GM21367 (cell line): ENCODE data around the gene SEMA5A.

Experiments used
- ATAC-seq: cut with Tn5 transposase; IDR thresholded peaks from one replicate; pipeline ENCODE4 v1.9.1; 2021; ENCODE audit not compliant: unreplicated experiment

The SEMA5A gene

DNA sequence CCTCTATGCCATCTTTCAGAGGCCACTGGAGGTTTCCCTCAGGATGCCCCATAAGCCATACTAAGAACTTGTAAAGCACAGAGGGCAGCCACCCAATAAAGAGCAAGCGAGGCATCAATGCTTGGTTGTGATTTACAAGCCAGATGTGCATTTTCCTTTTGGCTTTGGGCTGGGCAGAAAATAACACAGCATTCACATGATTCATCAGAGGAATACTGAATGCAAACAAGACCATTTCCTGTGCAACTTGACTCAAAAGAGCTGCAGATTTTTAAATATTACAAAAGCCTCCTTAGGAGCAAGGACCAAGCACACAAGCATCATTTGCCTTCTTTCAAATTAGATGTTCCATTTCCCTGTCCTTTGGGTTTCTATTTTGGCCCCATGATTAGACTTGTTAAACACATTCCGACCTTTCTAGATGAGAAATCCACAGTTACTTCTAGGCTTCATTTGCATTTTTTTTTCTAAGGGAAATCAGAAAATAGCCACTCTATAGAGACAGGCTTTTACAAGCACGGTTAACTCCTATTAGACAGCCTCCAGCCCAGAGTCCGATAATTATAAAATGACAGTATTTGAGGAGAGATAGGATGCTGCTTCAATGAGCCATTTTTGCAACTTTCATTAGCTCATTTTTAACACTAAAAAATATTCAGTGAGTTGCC is 207.8 kb downstream of the SEMA5A start:
- no peak for ATAC-seq

DNA sequence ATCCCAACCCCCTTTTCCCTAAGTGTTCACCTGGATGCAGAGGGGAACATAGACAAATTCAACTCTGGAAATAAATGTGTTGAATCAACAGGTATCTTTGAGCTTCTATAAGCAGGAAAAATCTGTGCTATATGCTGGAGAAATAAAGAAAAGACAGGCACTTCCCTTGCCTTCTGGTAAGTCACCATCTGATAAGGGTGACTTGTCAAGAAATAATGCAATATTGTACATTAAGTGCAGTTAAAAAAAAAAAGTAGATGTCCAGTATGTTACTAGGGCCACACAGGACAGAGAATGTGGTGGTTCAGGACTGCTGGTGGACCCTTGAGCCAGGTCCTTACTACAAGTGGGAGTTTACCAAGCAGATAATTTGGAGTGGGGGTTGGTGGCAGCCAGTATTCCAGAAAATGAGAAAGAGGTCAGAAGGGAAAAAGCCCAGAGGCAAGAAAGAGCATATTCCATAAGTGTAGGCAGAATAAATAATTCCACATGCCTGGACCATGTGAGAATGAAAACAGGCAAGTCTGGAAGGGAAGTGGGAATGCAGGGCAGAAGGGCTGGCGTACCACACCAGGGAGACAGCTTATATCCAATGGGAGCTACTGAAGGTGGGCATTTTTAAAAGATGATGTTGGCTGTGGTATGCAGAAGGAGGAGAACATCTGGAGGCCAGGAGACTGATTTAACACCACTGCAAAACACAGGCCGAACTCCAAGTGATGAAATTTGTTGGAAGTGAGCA is 209.9 kb downstream of the SEMA5A start:
- no peak for ATAC-seq

DNA sequence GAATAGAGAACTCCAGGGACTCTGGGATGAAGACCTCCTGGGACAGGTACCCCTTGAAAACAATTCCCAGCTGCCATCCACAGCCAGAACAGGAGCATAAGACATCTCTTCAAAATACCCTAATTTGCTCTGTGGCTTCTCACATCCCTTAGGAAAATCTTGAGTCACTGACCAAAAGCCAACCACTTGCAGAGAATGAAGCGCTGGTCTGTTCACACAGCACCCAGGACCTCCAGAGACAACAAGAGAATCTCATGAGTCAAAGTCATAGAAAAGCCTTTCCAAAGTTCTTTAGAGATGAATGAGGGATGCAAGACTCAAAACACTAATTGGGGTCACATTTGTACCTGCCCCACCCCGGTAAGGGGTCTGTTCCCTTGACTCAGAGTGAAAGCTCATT is 210.6 kb downstream of the SEMA5A start:
- ATAC-seq = no peak

DNA sequence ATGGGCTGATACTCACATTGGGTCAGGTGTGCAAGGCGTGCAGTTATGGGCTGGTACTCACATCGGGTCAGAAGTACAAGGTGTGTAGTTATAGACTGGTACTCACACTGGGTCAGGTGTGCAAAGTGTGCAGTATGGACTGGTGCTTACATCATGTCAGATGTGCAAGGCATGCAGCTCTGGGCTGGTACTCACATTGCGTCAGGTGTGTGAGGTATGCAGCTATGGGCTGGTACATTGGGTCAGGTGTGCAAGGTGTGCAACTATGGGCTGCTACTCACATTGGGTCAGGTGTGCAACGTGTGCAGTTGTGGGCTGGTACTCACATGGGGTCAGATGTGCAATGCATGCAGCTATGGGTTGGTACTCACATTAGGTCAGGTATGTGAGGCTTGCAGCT is 213.8 kb downstream of the SEMA5A start:
- ATAC-seq = no peak

DNA sequence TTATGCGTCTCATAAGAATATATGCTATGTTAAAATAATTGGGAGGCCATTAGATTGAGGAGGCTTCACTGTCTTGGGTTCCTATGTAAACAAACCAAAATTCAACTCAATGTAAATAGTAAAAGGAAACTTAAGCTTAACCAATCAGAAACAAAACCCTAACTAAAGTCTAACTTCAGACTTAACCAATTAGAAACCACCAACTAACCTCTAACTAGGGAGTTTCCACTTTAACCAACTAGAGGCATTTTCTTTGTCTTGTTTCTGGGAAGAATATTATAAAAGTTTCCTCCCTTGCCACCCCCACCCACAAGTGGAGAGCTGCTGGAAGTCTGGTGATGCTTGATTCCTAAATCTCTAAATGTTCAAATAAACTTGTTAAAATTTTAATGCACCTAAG is 214.5 kb downstream of the SEMA5A start:
- no peak for ATAC-seq

DNA sequence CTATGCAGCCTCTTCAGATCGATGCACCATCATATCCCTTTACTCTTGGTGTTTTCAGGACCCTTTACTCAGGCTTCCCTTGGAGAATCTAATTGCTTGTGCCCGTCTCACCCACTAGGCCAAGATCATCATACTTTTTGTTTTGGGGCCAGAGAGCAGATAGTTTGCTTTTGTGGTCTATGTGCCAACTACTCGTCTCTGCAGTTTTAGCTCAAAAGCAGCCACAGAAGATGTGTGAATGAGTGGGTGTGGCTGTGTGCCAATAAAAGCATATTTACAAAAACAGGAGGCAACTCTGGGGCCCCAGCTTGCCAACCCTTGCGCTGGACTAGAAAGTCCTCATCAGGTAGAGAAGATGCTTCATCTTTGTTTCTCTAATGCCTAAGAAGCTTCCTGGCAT is 216.8 kb downstream of the SEMA5A start:
- no peak for ATAC-seq

DNA sequence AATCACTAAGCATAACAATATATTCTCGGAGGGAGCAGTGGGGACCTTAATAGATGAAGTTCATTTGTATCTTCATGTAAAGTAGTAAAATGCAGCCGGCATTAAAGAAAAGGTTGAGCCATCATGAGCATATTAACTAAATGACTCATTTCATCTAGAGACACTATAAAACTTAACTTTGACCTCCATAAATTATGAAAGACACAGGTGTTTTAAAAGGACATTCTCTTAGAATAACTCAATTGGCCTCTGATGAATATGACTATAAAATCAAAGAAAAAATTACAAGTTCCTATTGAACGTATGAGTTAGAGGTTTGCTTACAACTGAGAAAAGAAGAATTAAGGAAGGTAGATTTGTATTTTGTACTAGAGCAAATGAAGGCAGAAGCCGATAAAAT is 220.3 kb downstream of the SEMA5A start:
- no peak for ATAC-seq

DNA sequence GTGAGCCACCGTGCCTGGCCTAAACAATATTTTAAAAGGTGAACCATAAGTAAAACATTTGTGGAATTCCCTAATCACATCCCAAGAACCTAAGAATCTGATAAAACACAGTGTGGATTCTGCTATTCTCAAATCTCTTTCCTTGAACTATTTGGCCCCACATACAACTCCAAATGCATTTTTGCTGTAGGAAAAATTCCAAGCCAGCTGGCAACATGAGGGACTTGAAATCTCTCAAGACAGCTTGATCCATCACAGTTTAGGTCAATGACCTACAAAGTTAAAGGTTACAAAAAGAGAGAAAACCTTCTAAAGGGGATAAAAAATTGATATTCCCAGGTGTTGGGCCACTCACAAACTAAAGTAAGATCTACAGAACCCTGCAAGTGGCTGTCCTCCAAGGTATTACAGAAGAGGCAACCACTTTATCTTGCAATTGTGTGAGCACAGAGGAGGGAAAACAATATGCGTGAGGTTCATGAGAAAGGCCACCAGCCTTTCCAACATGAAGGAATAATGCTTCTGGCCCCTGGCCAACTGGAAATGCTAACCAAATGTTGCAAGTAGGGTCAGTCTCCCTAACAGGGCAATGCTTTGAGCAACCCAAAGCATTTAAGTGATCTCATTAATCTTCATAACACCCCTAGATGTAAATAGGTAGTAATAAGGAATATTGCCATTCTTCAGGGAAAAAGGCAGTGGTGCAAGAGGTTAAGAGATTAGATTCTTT is 221.4 kb downstream of the SEMA5A start:
- no peak for ATAC-seq

DNA sequence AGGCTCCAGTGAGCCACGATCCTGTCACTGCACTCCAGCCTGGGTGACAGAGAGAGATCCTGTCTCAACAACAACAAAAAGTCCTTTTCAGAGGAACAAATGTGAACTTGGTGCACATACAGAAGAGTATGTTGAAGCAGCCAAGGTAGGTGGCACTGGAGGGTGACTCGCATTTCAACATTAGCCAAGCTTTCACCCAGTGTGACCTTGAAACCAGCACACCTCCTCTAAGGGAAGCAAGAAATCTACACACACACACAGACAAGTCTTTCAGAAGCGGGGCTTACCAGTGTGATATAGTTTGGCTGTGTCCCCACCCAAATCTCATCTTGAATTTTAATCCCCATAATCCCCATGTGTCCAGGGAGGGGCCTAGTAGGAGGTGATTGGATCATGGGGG is 225.2 kb downstream of the SEMA5A start:
- no peak for ATAC-seq

DNA sequence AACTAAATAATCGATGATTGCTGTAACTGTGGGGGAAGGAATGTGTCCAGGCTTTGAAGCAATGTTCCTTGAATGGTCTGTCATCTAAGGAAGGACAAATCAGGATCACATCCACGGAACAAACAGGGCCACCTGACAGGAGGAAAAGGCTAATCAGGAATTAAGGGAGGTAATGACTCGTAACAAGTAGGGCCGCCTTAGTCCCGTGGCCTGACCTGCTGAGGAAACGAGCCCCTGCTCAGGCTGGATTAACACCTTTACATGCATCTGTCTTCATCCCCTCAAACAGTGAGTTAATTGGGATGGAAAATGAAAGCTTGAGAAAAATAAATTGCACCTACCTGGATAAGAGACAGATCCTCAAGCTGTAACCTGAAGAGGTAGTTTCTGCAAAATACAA is 227.8 kb downstream of the SEMA5A start:
- ATAC-seq = no peak

DNA sequence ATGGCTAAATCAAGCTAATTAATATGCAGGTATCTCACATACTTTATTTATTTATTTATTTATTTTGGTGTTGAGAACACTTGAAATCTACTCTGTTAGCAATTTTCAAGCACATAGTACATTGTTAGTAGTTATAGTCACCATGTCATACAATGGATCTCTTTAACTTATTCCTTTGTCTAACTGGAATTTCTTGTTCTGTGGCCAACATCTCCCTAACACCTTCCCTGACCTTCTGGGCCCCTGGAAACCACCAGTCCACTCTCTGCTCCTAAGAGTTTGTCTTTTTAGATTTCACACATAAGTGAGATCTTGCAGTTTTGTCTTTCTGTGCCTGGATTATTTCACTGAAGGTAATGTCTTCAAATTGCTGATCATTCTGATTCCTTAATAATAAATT is 229.1 kb downstream of the SEMA5A start:
- no peak for ATAC-seq

DNA sequence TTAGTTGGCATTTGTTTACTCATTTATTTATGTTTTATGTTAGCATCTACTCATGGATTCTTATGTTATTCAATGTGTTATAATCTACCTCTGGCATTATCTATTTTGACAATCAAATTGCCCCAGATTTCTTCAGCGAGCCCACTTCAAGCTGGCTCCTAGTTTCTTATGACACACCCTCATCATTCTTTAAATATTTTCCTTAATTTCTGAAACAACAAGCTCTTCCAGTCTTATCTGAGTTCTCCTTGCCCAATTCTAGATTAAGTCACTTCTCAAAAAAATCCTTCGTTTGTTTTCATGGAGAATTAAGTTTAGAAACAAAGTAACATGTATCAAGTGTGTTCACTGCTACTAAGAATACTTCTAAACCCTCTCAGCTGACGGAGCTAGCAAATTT is 229.8 kb downstream of the SEMA5A start:
- no peak for ATAC-seq

DNA sequence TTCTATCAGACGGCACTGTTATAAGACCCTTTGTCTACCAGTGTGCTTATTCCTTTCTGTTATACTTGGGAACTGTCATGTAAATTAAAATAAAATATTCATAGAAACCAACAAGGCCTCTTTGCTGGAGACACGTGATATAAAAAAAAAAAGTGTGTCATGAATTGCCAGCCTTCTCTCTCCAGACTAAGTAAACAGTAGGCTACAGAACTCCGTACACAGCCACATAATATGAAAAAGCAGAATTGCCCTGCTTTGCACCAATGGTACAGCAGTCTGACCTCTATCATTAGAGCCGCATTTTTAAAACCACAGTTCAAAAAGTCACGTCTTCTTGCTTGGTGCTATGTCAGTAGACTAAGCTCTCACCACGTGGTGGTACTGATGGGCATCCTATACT is 231.3 kb downstream of the SEMA5A start:
- no peak for ATAC-seq

DNA sequence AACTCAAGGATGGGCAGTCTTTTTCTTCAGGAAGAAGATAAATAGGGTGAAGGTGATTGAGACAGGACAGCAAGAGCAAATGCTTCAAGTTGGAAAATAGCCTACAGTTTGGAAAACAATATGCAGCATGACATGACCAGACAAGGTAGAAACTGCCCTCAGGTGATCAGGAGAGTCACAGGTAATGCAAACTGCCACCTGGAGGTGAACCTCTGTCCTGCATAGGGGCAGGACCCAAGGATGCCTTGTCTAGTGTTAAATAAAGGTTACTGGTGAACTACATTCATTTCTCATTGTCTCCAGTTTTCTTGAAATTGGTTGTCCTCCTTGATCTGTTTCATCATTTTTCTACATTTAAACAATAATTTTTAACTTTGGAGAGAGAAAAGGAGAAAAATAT is 232.1 kb downstream of the SEMA5A start:
- ATAC-seq = no peak

DNA sequence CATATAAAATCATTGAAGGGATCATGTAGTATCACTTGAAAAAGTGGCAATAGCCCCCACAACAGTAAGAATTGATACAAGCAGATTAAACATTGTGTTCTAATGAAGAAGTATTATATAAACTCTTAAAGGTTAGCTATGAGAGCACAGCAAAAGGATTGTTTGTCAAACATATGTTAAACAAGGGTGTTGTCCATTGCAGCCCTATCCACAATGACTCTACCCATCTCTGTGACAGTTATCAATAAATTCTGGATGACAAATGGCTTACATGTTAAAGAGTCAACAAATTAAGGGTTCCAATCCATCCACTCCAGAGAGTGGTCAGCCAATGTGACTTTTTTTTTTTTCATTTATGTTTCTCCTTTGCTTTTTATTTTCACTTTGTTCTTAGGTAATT is 238.7 kb downstream of the SEMA5A start:
- ATAC-seq = no peak

DNA sequence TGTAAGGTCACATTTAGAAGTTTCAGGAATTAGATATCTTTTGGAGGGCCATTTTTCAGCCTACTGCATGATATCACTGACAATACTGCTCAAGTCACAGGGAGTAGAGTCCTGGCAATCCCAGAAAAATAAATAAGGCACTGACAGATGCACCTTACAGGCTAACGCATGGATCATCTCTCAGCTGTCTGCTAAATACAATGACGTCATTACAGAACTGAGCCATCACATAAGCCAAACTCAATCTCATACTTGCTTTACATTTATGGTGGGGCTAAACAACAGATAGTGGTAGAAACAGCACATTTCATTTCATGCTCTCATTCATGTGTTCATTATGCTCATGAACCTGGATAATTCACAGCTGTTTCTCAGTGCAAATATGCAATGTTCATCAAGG is 243.7 kb downstream of the SEMA5A start:
- no peak for ATAC-seq

DNA sequence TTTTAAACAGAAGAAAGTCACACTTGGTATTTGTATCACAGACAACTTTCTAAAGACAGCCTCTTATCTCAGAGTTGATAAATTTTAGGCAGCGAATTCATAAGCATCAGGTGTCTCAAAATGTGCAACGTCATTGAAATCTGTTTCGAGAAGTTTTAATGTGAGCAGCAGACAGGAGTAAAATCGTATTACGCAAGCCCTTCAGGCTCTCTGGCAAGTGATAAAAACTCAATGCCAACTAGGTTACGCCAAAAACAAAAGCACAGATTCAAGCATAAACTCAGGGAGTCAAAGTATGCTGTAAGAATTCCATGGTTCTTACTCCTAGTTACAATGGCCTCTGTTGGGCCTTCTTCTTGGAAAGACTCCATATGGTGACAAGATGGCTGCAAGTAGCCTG is 244.7 kb downstream of the SEMA5A start:
- ATAC-seq = no peak

DNA sequence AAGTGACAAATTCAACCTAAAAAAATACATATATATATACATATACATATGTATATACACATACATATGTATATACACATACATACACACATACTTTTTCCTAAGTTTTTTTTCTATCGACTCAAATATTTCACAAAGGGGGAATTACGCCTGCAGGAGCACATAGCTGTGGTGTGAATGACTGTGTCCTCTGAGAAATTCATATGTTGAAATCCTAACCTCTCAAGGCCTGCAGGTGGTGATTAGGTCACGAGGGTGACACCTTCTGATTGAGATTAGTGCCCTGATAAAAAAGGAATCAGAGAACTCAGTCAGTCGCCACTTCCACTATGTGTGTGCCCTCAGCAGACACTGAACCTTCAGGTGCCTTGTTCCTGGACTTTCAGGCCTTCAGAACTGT is 248.7 kb downstream of the SEMA5A start:
- no peak for ATAC-seq

DNA sequence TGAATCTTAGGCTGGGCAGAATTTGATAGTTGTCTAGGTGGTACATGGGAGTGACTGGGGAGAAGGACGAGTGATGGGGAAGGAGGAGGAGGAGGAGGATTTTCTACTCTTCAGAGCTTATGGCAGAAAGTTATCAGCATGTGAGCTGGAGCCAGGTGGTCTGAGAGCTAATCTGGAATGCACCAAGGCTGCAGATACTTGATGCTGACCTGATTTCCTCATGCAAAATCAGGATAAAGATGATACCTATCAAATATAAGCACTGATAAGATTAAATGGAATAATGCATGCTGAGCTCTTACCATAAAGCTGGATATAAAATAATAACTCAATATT is 250.4 kb downstream of the SEMA5A start:
- ATAC-seq = no peak

DNA sequence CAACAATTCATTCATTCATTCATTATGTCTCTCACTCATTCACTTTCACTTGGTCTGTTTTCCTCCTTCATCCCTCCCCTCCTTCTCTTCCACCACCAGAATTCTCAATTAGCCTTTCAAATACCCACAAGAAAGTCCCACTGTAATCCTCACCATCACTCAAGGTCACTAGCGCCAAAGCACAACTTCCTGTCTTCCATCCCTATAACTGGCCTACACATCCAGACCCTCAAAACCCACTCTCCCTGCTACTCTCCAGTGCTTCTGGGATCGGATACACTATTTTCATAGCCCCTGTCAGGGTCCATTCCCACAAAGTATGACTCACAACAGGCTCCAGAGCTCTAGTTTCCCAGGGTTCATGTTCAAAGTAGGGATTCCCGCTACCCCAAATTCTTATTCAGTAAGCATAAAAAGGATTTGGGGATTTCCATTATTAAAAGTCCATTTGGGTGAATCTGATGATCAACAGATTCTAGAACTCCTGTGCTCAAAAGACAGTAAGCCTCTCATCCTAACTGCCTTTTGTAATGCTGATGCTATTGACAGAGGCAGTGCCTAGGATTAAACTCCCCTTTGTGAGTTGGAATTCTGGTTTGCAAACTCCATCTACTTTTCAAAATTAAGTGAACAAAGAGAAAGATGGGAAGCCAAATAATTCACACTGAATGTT is 250.9 kb downstream of the SEMA5A start:
- no peak for ATAC-seq

DNA sequence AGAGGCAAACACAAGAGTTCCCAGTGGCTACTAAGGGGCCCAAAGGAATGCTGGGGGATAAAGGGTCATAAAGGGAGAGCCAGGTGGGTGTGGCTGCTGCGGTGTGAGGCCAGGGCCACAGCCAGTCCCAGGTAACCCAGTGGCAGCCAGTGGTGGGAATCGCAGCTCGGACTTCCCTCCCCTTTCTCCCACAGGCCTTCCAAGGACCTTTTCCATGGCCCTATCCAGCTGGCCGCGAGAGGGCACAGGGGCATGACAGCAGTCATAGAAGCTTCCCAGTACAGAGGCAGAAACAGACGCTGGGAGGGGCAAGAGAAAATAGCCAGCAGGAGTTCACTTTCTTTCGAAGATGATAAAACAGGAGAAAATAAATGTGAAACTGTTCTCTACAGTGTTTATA is 257.6 kb downstream of the SEMA5A start:
- ATAC-seq = no peak

DNA sequence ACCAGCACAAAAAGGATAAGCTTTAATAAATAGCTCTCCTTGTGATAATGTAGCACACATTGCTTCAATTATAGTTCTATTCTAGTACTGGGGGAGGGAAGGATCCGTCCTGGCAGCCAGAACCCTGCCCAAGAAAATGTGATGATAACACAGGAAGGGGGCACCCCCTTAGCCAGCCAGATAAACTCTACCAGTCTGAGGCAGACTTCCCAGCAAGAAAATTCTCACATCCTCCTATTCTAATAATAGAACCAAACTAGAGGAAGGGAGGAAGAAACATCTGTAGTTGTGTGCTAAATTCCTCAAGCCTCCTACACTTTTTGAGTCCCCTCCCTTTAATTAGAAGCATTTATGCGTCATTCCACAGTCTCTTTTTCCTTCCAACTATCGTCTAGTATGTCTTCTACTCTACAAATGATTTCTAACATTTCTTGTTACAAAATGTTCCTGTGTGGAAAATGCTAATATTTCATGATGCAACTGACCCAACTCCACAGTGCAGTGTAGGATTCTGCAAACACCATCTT is 261.0 kb downstream of the SEMA5A start:
- no peak for ATAC-seq
